Activated CD4-positive, alpha-beta T cell treated with anti-CD3 and anti-CD28 coated beads, Interleukin-10, Interleukin-2, amounts not matched to agents 100 ng/mL and 50 ng/mL, durations not matched to agents 16 hours and 8 hours (primary cell): ENCODE data around the gene USP47.

Source experiments
- DNase-seq: peaks from one replicate; pipeline ENCODE4 v3.0.0-alpha.2; 2020

Gene USP47

DNA sequence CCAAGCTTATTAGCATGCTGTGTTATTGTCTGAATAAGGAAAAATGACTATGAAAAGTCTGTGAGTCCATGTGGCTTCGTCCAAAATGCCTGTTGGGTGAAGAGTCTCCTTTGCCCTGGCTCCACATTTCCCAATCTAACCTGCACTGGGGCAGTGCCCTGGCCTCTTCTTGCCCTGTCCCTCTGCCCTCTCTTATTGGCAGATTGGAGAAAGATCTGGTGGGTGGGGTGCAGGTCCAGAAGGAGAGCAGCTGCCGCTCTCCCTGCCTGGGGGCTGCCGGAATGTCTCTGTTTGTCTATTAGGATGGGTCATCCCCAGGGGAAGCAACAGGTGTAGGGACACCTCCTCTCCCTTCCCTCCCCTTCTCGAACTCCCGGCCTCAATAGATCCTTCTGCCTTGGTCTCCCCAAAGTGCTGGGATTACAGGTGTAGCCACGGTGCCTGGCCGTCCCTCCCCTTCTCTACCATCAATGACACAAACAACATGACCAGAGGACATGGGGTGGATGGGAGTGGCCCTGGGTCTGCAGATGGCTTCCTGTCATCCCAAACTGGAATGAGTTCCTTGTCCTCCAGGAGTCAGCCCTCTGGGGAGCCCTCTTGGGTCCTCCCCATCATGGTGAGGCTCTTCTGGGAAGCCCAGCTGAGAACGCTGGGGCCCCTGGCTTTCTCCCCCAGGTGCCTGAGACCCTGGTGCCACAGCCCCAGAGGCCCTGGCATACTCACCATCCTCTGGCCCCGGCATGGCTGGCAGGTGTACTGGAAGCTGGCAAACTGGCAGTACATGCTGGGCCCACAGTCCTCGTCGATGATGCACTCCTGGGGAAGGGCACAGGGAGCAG, 126.1 kb downstream of the USP47 start:
- DNase-seq = no peak

DNA sequence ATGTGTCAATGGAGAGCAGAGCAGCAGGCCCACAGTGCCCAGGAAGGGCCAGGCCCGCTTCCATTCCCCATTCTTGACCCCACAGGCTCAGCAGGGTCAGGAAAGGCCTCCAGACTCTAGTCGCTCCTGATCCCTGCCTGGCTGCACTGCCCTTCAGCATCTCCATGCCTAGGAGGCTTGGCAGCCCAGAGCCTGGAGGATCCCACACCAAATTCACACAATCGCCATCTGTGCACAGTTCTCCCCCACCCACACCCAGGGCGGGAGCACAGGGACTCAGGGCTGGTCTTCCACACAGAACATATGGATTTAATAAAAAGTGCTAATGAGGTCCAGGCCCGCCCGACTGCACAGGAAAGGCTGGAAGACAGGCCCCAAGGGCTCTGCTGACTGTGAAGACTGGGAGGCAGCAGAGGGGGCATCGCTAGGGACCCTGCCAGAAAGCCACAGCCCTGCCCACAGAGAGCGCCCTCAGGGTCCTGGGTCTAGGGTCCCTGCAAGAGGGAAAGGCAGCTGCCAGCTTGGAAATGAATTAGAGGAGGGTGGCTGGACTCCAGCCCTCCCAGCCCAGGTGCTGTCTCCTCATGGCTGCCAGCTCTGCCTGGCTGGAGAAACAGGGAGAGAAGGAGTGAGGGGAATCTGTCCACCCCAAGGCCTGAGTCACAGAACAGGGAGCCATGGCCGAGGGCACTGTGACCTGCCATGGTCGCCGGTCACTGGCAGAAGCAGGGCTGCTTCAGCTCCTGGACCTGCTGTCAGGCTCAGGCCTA, 126.9 kb downstream of the USP47 start:
- DNase-seq = no peak

- no peak for DNase-seq
Observed at GRCh38 chr11:11969380-11970215, 127.8 kb downstream of the USP47 start.

GRCh38 chr11:11970556-11970955, 128.8 kb downstream of the USP47 start:
- no peak for DNase-seq

- no peak for DNase-seq
Observed at GRCh38 chr11:11971906-11972547, 130.3 kb downstream of the USP47 start.

- no peak for DNase-seq
Observed at GRCh38 chr11:11972730-11973341, 131.1 kb downstream of the USP47 start.

DNA sequence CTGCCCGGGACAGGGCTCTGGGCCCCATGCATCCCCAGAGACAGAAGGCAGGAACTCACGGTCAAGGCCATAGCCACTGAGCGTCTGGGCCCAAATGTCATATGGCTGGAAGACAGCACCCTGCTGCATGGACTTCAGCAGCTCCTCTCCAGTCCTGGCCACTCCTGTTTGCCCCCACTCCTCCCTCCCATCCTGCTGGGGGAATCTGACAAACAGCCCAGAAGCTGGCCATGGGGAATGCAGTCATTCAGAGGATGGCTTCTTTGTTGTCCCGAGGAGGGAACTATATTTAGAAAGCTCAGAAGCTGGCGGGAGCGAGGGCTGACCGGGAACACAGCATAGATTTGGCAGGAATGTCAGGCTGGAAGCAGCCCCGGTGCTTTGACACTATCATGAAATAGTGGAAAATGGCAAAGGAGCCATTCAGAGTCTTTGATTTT, 131.6 kb downstream of the USP47 start:
- DNase-seq = no peak

- no peak for DNase-seq
Observed at GRCh38 chr11:11973866-11974265, 132.1 kb downstream of the USP47 start.

GRCh38 chr11:11975201-11976092, 133.7 kb downstream of the USP47 start:
- DNase-seq = no peak

DNA sequence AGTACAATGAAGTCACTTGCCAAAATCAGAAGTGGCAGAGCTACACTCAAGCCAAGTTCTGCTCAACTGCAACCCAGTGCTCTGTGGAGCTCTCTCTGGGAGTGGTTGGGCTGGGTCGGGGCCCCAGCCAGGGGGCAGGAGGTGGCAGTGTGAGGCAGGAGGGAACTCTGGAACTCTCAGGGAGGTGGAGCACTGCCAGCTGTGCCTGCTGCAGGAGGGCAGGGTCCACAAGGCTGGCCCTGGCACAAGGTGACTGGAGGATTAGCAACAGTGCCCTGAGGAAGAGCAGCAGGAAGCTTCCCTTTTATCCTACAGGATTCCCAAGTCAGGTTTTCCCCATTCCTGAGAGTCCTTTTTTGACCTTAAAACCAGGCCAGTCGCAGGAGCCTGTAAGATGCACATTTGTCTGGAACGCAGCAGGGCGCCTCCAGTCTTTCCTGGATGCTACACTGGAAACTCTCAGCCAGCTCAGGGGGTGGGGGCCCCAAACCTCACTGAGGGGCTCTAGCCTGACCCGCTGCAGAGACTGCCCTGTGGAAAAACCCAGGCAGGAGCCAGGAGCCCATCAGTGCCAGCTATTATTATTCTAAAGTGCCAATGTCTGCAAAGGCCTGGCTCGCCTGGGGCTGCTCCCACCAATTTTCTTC, 134.8 kb downstream of the USP47 start:
- no peak for DNase-seq

GRCh38 chr11:11977206-11977938, 135.6 kb downstream of the USP47 start:
- no peak for DNase-seq

DNA sequence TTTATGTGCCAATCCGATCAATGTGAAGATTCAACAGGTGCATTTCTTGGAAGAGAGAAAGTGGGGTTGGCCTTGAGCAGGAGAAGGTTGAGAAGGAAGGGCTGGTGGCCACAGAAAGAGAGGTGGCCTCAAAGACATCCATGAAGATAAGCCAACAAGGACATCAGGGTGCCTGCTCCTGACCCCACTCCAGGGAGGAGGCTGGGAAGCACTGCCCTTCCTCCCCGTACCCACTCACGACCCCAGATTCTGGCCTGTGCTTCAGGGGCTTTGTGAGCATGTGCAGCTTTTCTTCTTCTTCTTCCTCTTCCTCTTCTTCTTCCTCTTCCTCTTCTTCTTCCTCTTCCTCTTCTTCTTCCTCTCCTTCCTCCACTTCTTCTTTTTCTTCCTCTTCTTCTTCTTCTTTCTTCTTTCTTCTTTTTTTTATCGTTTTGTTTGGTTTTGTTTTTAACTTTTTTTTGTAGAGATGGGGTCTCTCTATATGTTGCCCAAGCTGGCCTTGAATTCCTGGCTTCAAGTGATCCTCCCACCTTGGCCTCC, 136.4 kb downstream of the USP47 start:
- no peak for DNase-seq

- no peak for DNase-seq
Observed at GRCh38 chr11:11978792-11979487, 137.2 kb downstream of the USP47 start.

GRCh38 chr11:11979488-11980117, 137.8 kb downstream of the USP47 start:
- no peak for DNase-seq

GRCh38 chr11:11980200-11980599, 138.4 kb downstream of the USP47 start:
- no peak for DNase-seq

DNA sequence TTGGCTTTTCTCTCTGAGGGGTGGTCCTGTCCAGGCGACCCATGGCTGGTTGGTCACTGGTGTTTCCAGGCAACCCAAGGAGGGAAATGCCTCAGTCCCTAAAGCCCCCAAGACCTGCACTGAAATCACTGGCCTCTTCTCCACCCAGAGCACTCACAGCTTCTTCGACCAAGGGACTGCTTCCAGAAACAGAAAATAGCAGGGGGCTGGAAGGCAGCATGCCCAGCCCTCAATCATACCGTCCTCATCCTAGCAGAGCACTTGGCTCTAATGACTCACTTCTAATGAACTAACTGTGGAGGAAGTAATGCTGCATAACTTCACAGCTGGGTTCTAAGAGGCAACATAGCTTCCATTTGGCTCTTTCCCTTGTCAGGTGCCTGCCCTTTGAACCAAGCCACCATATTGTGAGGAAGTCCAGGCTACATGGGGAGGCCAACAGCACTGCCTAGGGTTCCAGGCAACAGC, 139.1 kb downstream of the USP47 start:
- no peak for DNase-seq

- no peak for DNase-seq
Observed at GRCh38 chr11:11981364-11981763, 139.6 kb downstream of the USP47 start.

DNA sequence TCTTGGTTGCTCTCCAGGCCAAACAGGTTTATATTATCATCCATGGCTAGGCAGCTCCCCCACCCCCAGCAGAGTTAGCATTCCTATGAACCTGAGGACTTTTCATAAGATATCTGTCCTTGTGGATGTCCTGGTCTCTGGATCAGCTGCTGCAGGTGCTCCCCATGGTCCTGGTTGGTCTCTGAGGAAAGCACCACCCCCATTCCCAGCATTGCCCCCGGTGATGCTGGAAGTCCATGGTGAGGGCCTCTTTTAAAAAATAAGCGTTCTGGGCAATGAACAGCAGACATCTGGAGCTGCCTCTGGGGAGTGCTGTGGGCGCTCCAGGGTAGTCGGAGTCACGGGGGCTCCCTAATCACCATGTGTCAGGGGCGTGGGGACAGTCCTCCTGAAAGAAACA, 140.1 kb downstream of the USP47 start:
- DNase-seq = no peak
